NK-92 (cell line): Measurements from ENCODE around the gene GPR108.
"Not testable (repeated sequence)": the region's sequence is repeated elsewhere in the genome, so short reads cannot be mapped to it uniquely, and the experiment has no call there.

Source experiments
- DNase-seq: peaks from one replicate; lab custom pipeline; 2025; ENCODE audit not compliant: unreplicated experiment; lab: John Stamatoyannopoulos, UW

GPR108 gene

GRCh38 chr19:6737284-6737872 lies at the start of gene GPR108:
Gene GPR108, minus strand, starts transcription at chr19:6737580. Its CDS starts 4 bp downstream, at chr19:6737576.
- peak; percentile 92 for DNase-seq

DNA sequence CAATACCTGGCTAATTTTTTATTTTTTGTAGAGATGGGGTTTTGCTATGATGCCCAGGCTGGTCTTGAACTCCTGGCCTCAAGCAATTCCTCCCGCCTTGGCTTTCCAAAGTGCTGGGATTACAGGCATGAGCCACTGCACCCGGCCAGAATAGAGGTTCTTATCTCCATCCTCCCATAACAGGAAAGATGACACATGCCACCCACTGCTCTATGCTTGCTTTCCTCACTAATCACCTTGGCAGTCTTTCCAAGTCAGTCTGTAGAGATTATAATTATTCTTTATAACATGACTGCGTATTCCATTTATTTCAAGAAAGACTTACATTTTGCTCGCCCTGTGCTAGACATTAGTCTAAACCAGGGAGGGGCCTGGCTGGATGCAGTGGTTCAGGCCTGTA lies 41.8 kb upstream of the GPR108 start:
- DNase-seq = no peak

DNA sequence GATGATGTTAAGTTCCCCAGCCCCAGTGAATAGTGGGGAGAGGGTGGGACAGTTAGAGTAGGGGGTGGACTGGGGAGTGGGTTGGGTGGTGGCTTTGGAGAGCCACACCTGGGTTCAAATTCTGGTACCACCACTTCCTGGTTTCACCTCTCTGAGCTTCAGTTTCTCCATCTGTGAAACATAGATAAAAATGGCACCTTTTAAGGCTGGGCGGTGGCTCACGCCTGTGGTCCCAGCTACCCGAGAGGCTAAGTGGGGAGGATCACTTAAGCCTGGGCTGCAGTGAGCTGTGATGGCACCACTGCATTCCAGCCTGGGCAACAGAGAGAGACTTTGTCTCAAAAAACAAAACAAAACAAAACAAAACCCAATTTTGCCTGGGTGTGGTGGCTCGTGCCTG lies 41.0 kb upstream of the GPR108 start:
- DNase-seq = no peak

- DNase-seq = no peak
Observed at GRCh38 chr19:6777434-6777833, 40.1 kb upstream of the GPR108 start.

DNA sequence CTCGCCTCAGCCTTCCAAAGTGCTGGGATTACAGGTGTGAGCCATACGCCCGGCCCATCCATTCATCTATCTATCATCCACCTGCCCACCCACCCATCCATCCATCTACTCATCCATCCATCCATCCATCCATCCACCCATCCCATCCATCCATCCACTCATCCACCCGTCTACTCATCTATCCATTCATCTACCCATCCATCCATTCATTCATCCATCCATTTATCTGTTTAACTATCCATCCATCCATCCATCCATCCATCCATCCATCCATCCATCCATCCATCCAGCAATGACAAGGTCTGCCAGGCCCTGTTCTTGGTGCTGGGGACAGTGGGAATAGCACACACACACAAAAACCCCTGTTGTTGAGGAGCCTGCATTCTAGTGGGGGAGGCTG lies 39.6 kb upstream of the GPR108 start:
- DNase-seq = no peak

DNA sequence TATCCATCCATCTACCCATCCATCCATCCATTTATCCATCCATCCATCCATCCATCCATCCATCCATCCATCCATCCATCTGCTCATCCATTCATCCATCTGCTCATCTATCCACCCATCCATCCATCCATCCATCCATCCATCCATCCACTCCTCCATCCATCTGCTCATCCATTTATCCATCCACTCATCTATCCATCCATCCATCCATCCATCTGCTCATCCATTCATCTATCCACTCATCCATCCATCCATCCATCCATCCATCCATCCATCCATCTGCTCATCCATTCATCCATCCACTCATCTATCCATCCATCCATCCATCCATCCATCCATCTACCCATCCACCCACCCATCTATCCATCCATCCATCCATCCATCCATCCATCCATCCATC lies 38.7 kb upstream of the GPR108 start:
- DNase-seq = not testable (repeated sequence)

- no peak for DNase-seq
Observed at GRCh38 chr19:6774821-6775707, 37.7 kb upstream of the GPR108 start.

DNA sequence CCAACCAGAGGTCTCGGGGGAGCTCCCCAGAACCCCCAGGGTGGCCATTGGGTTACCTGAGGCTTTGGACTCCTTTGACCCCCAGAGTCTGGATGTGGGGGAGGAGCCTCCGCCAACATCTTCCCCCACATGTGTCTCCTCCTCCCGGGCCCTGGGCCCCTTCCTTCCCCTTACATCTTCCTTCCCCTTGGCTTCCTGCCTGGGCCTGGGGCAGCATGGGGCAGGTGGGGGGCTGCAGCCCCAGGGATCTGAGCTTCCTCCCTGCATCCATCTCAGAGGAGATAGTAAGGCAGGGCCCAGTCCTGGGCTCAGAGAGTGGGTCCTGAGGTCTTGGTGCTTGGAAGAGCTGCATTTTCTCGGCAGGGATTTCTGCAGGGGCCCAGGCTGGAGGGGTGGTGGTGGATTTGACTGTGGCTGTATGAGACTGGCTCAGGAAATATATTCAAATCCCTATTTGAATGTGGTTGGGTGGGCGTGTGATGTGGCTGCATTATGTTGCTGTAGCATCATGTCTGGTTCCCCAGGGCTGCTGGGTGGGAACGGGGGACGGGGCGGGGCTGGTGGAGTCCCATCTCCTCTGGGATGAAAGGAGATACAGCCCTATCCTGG lies 36.0 kb upstream of the GPR108 start:
- no peak for DNase-seq

- DNase-seq = no peak
Observed at GRCh38 chr19:6772866-6773322, 35.5 kb upstream of the GPR108 start.

DNA sequence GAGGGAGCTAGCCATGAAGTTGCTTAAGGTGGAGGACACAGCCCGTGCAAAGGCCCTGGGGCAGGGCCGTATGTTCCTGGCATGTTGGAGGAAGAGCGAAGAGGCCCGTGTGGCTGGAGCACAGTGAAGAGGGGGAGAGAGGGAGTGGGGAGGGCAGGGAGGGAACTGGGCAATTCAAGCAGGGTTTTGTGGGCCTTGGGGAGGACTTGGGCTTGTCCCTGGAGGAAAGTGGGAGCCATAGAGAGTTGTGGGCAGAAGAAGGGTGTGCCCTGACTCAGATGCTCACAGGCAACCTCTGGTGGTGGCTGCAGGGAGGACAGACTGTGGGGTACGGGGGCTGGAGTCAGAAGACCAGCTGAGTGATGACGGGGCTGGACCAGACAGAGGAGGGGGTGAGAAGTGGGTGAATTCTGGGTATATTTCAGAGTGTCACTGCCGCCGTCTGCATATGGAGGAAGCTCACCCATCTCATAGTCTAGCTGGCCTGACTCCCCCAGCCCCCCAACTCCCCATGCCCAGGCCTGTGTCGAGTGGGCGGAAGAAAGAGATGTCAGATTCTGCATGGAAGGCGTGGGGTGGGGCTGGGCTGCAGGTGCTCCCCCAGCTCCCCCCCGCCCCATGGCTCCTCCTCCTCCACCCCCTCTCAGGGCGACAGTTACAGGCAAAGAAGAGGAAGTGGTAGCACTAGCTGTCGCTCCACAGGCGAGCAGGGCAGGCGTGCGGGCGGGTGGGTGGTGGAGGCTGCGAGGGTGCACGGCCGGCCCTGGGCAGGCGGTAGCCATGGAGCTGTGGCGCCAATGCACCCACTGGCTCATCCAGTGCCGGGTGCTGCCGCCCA lies 34.9 kb upstream of the GPR108 start, which contains the start of gene VAV1:
Gene VAV1, plus strand, starts transcription at position 681 of the 838 bp plus-strand sequence. Its CDS starts 100 bp downstream, at position 781.
- no peak for DNase-seq

DNA sequence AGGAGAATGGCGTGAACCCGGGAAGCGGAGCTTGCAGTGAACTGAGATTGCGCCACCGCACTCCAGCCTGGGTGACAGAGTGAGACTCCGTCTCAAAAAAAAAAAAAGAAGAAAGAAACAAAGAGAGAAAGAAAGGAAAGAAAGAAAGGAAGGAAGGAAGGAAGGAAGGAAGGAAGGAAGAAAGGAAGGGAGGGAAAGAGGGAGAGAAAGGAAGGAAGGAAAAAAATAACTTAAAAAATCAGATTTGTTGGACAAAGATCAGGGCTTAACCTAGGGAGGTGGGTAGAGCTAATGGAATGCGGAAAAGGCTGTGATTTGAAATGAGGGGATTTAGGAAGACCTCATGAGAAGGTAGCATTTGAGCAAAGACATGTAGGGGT lies 34.3 kb upstream of the GPR108 start:
- DNase-seq = not testable (repeated sequence)

- no peak for DNase-seq
Observed at GRCh38 chr19:6769006-6769619, 31.7 kb upstream of the GPR108 start.

- DNase-seq = no peak
Observed at GRCh38 chr19:6768236-6768785, 30.9 kb upstream of the GPR108 start.

- peak; percentile 89 for DNase-seq
Observed at GRCh38 chr19:6767357-6768235, 30.2 kb upstream of the GPR108 start, which contains the start of gene SH2D3A. Gene SH2D3A, minus strand, starts transcription at chr19:6767435. Its CDS starts 3,687 bp downstream, at chr19:6763748.

- DNase-seq = no peak
Observed at GRCh38 chr19:6767081-6767356, 29.6 kb upstream of the GPR108 start.

- DNase-seq = no peak
Observed at GRCh38 chr19:6766357-6767080, 29.1 kb upstream of the GPR108 start.

GRCh38 chr19:6765738-6766356 lies 28.5 kb upstream of the GPR108 start:
- DNase-seq = no peak

DNA sequence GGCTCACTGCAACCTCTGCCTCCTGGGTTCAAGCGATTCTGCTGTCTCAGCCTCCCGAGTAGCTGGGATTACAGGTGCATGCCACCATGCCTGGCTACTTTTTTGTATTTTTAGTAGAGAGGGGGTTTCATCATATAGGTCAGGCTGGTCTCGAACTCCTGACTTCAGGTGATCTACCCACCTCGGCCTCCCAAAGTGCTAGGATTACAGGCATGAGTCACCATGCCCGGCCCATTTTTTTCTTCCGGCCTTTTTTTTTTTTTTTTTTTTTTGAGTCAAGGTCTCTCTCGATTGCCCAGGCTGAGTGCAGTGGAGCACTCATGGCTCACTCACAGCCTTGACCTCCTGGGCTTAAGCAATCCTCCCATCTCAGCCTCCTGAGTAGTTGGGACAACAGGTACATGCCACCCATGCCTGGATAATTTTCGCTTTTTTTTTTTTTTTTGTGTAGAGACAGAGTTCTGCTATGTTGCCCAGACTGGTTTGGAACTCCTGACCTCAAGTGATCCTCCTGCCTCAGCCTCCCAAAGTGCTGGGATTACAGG lies 24.9 kb upstream of the GPR108 start:
- DNase-seq = not testable (repeated sequence)
